Stimulated activated CD4-positive, alpha-beta T cell treated with anti-CD3 and anti-CD28 coated beads, Interleukin-12 subunit alpha, Interleukin-12 subunit beta, amount 100 ng/mL, for 4 hours (primary cell): ENCODE data around the gene L3MBTL1.

Experiments used
- DNase-seq: peaks from one replicate; pipeline ENCODE4 v3.0.0-alpha.2; 2020

The L3MBTL1 gene

DNA sequence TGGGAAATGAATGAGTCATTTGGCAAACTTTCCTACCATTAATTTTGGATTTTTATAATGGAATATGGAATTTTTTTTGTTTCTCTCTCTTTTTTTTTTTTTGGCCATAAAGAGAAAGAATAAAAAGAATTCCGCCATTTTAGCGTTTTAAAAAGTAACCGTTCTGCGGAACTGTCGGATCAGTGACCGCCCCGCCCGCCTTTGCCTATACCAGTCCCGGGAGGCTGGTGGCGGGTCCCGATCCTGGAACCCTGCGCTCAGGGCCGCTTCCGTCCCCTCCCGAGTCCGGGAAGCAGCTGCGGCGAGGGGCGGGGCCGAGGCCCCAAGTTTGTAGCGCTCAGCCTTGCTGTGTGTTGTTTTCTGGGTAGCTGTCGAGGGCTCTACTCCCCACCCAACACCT lies 609 bp downstream of the L3MBTL1 start:
- no peak for DNase-seq

DNA sequence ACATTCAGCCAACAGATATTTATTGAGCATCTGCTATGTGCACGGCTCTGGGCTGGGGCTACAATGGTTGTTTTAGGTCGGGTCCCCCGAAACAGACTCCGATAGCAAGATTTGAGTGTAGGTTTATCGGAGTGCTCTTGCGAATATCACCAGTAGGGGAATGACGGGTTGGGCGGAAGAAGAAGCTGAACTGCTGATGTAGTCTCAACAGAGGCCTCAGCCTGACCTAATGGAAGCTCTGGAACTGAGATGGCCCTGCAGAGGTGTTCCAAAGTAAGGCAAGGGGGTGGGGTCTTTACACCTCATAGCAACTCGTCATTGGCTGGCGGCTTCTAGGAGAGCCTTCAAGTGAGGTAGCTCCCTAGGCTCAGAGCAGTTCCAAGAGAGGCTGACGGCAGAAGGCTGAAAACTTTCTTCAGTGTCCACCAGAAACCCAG lies 1.1 kb downstream of the L3MBTL1 start:
- no peak for DNase-seq

GRCh38 chr20:43511879-43512278 lies 4.4 kb downstream of the L3MBTL1 start:
- DNase-seq, result no peak

- no peak for DNase-seq
Measured at GRCh38 chr20:43513372-43513930, 6.0 kb downstream of the L3MBTL1 start.

GRCh38 chr20:43513931-43514647 lies 6.6 kb downstream of the L3MBTL1 start:
- peak; percentile 81 for DNase-seq

GRCh38 chr20:43514648-43514999 lies 7.1 kb downstream of the L3MBTL1 start:
- DNase-seq, result no peak

DNA sequence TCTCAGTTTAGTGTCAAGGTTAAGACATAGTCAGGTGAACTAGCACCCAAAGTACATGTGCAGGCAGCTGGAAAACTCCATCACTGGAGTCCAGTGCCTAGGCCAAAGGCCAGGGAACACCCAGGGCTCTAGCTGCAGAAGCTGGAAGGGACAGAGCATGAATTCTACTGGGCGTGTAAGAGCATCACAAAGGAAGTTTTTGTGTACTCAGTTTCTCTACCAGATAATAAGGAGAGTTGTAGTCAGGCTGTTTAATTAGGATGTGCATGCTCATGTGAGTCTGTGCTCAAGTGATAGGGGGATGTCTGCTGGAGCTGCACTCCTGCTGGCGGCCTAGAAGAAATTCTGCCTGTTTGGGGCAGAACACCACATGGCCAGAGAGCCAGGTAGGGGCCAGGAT lies 8.1 kb downstream of the L3MBTL1 start:
- DNase-seq, result no peak

DNA sequence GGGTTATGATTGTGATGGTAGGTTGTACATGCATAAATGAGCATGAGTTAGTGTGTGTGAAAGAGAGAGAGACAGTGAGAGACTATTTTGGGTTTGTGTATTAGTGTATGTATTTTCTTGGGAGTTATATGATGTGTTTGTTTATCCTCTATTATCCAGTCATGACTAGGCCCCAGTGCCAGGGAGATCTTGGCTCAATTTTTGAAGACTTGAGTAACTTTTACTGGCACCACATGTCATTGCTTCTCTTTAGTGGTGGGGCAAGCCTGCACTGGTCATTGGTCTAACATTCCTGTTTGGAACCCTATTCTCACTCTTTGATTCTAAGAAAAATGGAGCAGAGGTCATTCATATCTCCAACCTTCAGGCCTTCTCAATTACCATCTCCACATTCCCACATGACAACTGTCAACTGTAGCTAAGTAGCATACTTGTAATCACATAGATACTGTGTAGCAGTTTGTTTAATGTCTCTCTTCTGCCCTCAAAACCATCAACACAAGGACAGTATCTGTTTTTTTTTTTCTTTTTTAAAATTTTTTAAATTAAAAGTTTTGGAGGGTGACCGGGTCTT lies 8.8 kb downstream of the L3MBTL1 start:
- no peak for DNase-seq

GRCh38 chr20:43520074-43520630 lies 12.7 kb downstream of the L3MBTL1 start:
- no peak for DNase-seq

- no peak for DNase-seq
Measured at GRCh38 chr20:43525021-43525420, 17.5 kb downstream of the L3MBTL1 start.

DNA sequence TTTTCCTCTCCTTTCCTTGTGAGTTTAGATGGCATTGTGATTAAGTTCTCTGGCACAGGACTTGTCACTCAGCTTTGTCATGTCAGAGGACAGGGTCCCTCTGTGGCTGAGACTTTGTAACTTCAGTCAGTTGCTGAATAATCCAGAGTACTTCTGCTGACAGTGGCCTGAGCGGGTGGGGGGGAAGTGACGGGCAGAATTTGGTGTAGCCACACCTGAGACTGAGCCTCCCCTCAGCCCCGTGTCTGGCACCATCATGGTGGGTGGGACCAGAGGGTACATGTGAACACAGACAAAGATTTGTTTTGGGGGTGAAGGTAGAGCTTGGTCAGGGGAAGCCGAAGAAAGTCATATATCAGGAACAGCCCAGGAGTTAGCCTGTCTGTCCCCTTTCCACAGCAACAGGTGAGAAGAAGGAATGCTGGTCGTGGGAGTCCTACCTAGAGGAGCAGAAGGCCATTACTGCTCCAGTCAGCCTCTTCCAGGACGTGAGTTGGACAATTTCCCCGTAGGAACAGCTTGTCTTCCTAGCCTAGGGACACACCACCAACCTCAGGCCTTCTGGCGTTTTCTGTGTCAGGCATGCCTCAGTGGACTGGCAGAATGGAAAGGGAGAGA lies 20.9 kb downstream of the L3MBTL1 start:
- DNase-seq, result no peak

DNA sequence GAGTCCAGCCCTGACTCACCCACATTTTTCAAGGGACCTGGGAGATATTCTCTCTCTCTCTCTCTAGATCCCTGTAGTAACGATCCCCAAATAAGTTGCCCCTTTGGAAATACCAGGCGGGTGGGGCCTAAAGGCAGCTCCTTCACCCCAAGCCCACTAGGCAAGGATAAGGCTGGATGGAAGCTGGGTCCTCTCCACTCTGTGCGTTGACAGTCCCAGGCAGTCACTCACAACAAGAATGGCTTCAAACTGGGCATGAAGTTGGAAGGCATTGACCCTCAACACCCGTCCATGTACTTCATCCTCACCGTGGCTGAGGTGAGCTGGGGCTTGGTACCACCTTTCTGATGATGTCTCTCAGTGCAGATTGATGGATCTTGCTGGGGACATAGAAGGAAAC lies 21.6 kb downstream of the L3MBTL1 start:
- DNase-seq, result no peak

DNA sequence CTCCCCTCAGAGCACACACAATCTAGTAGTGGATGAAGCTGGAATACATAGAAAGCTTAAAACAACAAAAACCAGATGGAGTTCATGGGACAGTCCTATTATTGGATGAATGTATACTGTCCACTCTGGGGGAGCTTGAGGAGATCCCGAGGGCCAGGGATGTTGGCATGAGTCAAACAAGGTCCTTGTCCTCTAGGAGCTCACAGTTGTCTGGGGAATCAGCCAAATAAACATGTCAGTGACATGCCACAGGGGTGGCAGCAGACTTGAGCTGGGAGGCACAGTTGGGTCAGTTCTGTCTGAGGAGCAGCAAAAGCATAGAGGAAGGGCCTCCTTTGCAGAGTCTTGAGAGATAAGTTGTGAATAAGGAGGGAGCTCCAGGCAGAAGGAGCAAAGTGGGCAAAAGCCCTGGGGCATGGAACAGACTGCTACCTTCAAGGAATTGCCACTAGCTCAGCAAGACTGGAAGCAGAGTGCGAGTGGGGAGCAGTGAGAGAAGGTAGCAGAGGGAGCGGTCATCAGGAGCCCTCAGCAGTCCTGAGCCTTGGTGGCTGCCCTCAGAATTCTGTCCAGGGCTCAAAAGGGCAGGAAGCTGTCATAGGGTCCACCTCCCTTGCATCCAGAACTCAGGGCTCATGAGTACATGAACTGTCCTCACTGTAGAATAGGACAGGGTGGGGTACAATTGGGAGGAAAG lies 22.1 kb downstream of the L3MBTL1 start:
- no peak for DNase-seq

- DNase-seq, result no peak
Measured at GRCh38 chr20:43530321-43531090, 23.0 kb downstream of the L3MBTL1 start.

- no peak for DNase-seq
Measured at GRCh38 chr20:43531091-43531443, 23.6 kb downstream of the L3MBTL1 start.

DNA sequence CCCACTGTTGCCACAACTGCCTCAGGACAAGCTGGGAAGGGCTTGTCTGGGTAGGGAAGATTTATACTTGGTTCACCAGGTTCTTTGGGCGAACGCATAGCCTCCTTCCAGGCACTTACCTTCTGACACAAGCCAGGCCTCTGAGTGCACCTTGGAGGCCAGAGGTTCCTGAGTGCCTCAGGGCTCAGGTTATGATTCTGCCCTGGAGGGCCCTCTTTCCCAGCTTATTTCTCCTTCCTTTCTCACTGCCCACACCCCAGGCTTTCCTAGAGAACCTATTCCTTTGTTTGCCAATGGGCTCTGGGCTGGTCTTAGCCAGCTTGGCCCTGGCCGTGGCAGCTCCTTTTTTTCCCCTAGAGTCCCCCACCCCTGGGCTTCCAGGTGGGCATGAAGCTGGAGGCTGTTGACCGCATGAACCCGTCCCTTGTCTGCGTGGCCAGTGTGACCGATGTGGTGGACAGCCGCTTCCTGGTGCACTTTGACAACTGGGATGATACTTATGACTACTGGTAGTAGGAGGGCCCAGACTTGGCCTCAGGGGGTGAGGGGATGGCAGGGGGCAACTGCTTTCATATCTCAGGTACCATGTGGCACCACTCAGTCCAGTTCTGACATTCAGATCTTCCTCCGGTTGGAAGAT lies 25.0 kb downstream of the L3MBTL1 start:
- no peak for DNase-seq

DNA sequence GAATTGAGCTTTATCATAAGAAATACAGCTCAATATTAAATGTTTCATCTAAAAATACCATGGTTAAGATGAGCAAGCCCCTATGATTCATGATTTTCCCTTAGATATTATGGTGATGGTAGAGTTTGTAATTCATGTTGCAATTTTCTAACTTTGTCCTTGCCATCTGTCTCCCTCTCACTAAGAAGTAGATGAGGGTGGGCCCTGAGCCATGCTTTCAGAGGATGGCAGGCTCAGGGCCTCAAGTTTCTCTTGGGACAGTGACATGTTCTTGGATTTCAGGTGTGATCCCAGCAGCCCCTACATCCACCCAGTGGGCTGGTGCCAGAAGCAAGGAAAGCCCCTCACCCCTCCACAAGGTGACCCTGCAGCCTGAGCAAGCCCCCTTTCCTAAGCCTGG lies 25.6 kb downstream of the L3MBTL1 start:
- no peak for DNase-seq

GRCh38 chr20:43534016-43534415 lies 26.5 kb downstream of the L3MBTL1 start:
- DNase-seq, result no peak

- DNase-seq, result no peak
Measured at GRCh38 chr20:43534791-43535350, 27.4 kb downstream of the L3MBTL1 start.

DNA sequence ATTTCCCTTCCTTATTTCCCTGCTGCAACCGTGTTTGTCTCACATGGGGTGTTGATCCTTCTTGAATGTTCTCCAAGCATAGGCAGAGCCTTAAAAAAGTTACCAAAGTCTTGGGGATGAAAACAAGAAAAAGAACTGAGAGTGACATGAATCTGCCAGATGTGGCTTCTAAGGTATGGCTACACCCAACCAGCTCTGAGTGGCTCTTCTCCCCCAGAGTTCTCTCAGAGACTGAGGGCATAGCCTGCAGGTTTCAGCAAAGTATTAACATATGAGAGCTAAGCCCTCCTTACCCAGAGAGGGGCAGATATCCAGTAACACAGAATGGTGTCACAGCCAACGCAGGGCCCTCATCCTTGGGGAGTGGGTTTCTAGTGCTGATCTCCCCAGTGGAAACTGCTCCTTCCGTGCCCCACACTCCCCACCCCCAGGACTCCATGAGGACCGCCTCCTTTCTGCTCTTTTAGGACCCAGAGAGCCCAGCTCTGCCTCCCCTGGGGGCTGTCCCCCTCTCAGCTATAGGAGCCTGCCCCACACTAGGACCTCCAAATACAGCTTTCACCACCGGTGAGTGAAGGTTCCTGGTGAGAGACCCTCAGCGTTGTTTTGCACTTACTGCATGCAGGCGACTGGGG lies 28.0 kb downstream of the L3MBTL1 start:
- DNase-seq, result no peak
